Measurements from ENCODE around the gene PRR19.

PRR19 gene

DNA sequence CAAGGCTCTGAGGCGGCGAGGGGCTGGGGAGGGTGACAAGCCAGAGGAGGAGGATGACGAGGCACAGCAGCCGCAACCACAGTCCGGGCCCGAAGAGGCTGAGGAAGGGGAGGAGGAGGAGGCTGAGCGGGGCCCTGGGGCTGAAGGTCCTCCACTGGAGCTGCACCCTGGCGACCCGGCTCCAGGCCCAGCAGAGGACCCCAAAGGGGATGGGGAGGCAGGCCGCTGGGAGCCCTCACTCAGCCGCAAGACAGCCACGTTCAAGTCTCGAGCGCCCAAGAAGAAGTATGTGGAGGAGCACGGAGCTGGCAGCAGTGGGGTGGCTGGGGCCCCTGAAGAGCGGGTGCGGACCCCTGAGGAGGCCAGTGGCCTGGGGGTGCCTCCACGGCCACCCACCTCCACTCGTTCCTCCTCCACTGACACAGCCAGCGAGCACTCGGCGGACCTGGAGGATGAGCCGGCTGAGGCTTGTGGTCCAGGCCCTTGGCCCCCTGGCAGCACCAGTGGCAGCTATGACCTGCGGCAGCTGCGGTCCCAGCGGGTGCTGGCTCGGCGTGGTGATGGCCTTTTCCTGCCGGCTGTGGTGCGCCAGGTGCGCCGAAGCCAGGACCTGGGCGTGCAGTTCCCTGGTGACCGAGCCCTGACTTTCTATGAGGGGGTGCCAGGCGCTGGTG, 29.9 kb upstream of the PRR19 start:
- Histone ChIP-seq H3K23ac (ENCODE audit: low read length in 2 of 2) (no peak overlapping the region), H3K14ac (ENCODE audit: low read length in 2 of 2) (no peak overlapping the region), H3K4me3 (ENCODE audit: insufficient read depth in 1 of 2, low read depth in 1 of 2, low read length in 2 of 2) (no peak overlapping the region), H4K91ac (ENCODE audit: low read length) (no peak overlapping the region), H3K4me1 (ENCODE audit: control insufficient read depth, insufficient read depth, low read depth, low read length) (peaks cover 61% of the 10 kb centered on the region), H3K9ac (ENCODE audit: low read length) (peak overlapping the region; percentile 98), H3K18ac (ENCODE audit: low read depth in 1 of 2, low read length in 2 of 2) (no peak overlapping the region), H2BK120ac (ENCODE audit: low read depth, low read length) (no peak overlapping the region), H2AK5ac (ENCODE audit: low read length, severe bottlenecking) (peak overlapping the region; percentile 94), H2BK15ac (ENCODE audit: low read depth, poor library complexity, severe bottlenecking) (peak overlapping the region; percentile 23), H3K36me3 (ENCODE audit: control insufficient read depth in 1 of 2, insufficient read depth in 2 of 2, low read depth in 1 of 2, low read length in 2 of 2) (peaks cover 49 to 51% of the 10 kb centered on the region in 2 experiments), H3K27ac (ENCODE audit: low read length, poor library complexity, severe bottlenecking) (peak overlapping the region; percentile 97), H2BK12ac (ENCODE audit: low read length in 2 of 2) (peak overlapping the region in 1 of 2 experiments; percentile 21), H2BK5ac (ENCODE audit: low read depth, low read length, poor library complexity, severe bottlenecking) (no peak overlapping the region), H4K8ac (ENCODE audit: low read length) (no peak overlapping the region), H3K79me1 (replicated peaks; ENCODE audit: low read length, poor library complexity, severe bottlenecking) (peaks cover 2% of the 10 kb centered on the region), H3K9me3 (ENCODE audit: control insufficient read depth, low read length) (no peaks in the 10 kb centered on the region), H3K27me3 (ENCODE audit: control insufficient read depth in 1 of 2, insufficient read depth in 1 of 2, low read length in 2 of 2) (no peaks in the 10 kb centered on the region), H3K4ac (ENCODE audit: low read depth in 1 of 2, low read length in 2 of 2) (no peak overlapping the region), H2AFZ (ENCODE audit: low read depth, low read length) (no peak overlapping the region), H3K4me2 (ENCODE audit: low read length, poor library complexity, severe bottlenecking) (no peak overlapping the region)
- WGBS: 95% methylated on average over 34 of the region's 35 CpGs
- DNase-seq: no peak

GRCh38 chr19:42272535-42272897, 29.4 kb upstream of the PRR19 start:
- Histone ChIP-seq H2BK12ac (ENCODE audit: low read length in 2 of 2) (no peak overlapping the region), H2AK5ac (ENCODE audit: low read length, severe bottlenecking) (no peak overlapping the region), H3K27ac (ENCODE audit: low read length, poor library complexity, severe bottlenecking) (no peak overlapping the region), H2BK5ac (ENCODE audit: low read depth, low read length, poor library complexity, severe bottlenecking) (no peak overlapping the region), H3K27me3 (ENCODE audit: control insufficient read depth in 1 of 2, insufficient read depth in 1 of 2, low read length in 2 of 2) (no peaks in the 10 kb centered on the region), H3K4ac (ENCODE audit: low read depth in 1 of 2, low read length in 2 of 2) (no peak overlapping the region), H3K4me3 (ENCODE audit: insufficient read depth in 1 of 2, low read depth in 1 of 2, low read length in 2 of 2) (no peak overlapping the region), H2BK120ac (ENCODE audit: low read depth, low read length) (no peak overlapping the region), H3K36me3 (ENCODE audit: control insufficient read depth in 1 of 2, insufficient read depth in 2 of 2, low read depth in 1 of 2, low read length in 2 of 2) (peaks cover 52% of the 10 kb centered on the region in 2 experiments), H4K91ac (ENCODE audit: low read length) (no peak overlapping the region), H3K4me2 (ENCODE audit: low read length, poor library complexity, severe bottlenecking) (no peak overlapping the region), H2BK15ac (ENCODE audit: low read depth, poor library complexity, severe bottlenecking) (no peak overlapping the region), H3K14ac (ENCODE audit: low read length in 2 of 2) (no peak overlapping the region), H3K4me1 (ENCODE audit: control insufficient read depth, insufficient read depth, low read depth, low read length) (peaks cover 65% of the 10 kb centered on the region), H3K79me1 (replicated peaks; ENCODE audit: low read length, poor library complexity, severe bottlenecking) (peaks cover 2% of the 10 kb centered on the region), H4K8ac (ENCODE audit: low read length) (no peak overlapping the region), H3K23ac (ENCODE audit: low read length in 2 of 2) (no peak overlapping the region), H2AFZ (ENCODE audit: low read depth, low read length) (no peak overlapping the region), H3K9ac (ENCODE audit: low read length) (no peak overlapping the region), H3K9me3 (ENCODE audit: control insufficient read depth, low read length) (no peaks in the 10 kb centered on the region), H3K18ac (ENCODE audit: low read depth in 1 of 2, low read length in 2 of 2) (no peak overlapping the region)
- 94% methylated on average over 9 of the region's 9 CpGs for WGBS
- no peak for DNase-seq

DNA sequence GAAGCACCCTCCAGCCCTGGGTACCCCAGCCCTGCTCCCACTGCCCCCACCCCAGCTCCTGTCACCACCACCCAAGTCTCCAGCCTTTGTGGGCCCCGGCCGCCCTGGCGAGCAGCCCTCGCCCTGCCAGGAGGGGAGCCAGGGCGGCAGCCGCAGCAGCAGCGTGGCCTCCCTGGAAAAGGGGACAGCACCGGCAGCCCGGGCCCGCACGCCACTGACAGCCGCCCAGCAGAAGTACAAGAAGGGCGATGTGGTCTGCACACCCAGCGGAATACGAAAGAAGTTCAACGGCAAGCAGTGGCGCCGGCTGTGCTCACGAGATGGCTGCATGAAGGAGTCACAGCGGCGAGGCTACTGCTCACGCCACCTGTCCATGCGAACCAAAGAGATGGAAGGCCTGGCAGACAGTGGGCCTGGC, 28.9 kb upstream of the PRR19 start:
- no peaks in the 10 kb centered on the region for H3K27me3 ChIP-seq (ENCODE audit: control insufficient read depth in 1 of 2, insufficient read depth in 1 of 2, low read length in 2 of 2)
- no peak overlapping the region for H4K91ac ChIP-seq (ENCODE audit: low read length)
- DNase-seq: no peak
- peaks cover 65% of the 10 kb centered on the region for H3K4me1 ChIP-seq (ENCODE audit: control insufficient read depth, insufficient read depth, low read depth, low read length)
- WGBS: 95% methylated on average over 23 of the region's 23 CpGs
- H3K4ac ChIP-seq (ENCODE audit: low read depth in 1 of 2, low read length in 2 of 2): no peak overlapping the region
- peaks cover 52 to 55% of the 10 kb centered on the region in 2 experiments for H3K36me3 ChIP-seq (ENCODE audit: control insufficient read depth in 1 of 2, insufficient read depth in 2 of 2, low read depth in 1 of 2, low read length in 2 of 2)
- H3K23ac ChIP-seq (ENCODE audit: low read length in 2 of 2): no peak overlapping the region
- H2BK12ac ChIP-seq (ENCODE audit: low read length in 2 of 2): no peak overlapping the region
- H2BK5ac ChIP-seq (ENCODE audit: low read depth, low read length, poor library complexity, severe bottlenecking): no peak overlapping the region
- H3K79me1 ChIP-seq (replicated peaks; ENCODE audit: low read length, poor library complexity, severe bottlenecking): peaks cover 2% of the 10 kb centered on the region
- no peak overlapping the region for H2BK15ac ChIP-seq (ENCODE audit: low read depth, poor library complexity, severe bottlenecking)
- no peak overlapping the region for H2AK5ac ChIP-seq (ENCODE audit: low read length, severe bottlenecking)
- H3K4me2 ChIP-seq (ENCODE audit: low read length, poor library complexity, severe bottlenecking): no peak overlapping the region
- no peak overlapping the region for H2BK120ac ChIP-seq (ENCODE audit: low read depth, low read length)
- no peak overlapping the region for H3K18ac ChIP-seq (ENCODE audit: low read depth in 1 of 2, low read length in 2 of 2)
- no peak overlapping the region for H3K27ac ChIP-seq (ENCODE audit: low read length, poor library complexity, severe bottlenecking)
- no peaks in the 10 kb centered on the region for H3K9me3 ChIP-seq (ENCODE audit: control insufficient read depth, low read length)
- H3K9ac ChIP-seq (ENCODE audit: low read length): no peak overlapping the region
- H3K14ac ChIP-seq (ENCODE audit: low read length in 2 of 2): no peak overlapping the region
- H2AFZ ChIP-seq (ENCODE audit: low read depth, low read length): no peak overlapping the region
- no peak overlapping the region for H3K4me3 ChIP-seq (ENCODE audit: insufficient read depth in 1 of 2, low read depth in 1 of 2, low read length in 2 of 2)
- no peak overlapping the region for H4K8ac ChIP-seq (ENCODE audit: low read length)

DNA sequence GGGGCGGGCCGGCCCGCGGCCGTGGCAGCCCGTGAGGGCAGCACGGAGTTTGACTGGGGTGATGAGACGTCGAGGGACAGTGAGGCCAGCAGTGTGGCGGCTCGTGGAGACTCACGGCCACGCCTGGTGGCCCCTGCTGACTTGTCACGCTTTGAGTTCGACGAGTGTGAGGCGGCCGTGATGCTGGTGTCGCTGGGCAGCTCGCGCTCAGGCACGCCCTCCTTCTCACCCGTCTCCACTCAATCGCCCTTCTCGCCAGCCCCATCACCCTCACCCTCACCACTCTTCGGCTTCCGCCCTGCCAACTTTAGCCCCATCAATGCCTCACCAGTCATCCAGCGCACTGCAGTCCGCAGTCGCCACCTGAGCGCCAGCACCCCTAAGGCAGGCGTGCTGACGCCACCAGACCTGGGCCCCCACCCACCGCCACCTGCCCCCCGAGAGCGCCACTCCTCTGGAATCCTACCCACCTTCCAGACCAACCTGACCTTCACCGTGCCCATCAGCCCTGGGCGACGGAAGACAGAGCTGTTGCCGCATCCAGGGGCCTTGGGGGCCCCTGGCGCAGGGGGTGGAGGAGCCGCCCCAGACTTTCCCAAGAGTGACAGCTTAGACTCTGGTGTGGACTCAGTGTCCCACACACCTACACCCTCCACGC, 28.4 kb upstream of the PRR19 start:
- Histone ChIP-seq H3K14ac (ENCODE audit: low read length in 2 of 2) (no peak overlapping the region), H2AK5ac (ENCODE audit: low read length, severe bottlenecking) (no peak overlapping the region), H3K4me2 (ENCODE audit: low read length, poor library complexity, severe bottlenecking) (no peak overlapping the region), H4K91ac (ENCODE audit: low read length) (no peak overlapping the region), H2BK12ac (ENCODE audit: low read length in 2 of 2) (no peak overlapping the region), H3K9ac (ENCODE audit: low read length) (no peak overlapping the region), H3K9me3 (ENCODE audit: control insufficient read depth, low read length) (no peaks in the 10 kb centered on the region), H3K4me3 (ENCODE audit: insufficient read depth in 1 of 2, low read depth in 1 of 2, low read length in 2 of 2) (no peak overlapping the region), H3K27ac (ENCODE audit: low read length, poor library complexity, severe bottlenecking) (no peak overlapping the region), H2BK15ac (ENCODE audit: low read depth, poor library complexity, severe bottlenecking) (no peak overlapping the region), H3K79me1 (replicated peaks; ENCODE audit: low read length, poor library complexity, severe bottlenecking) (peaks cover 2% of the 10 kb centered on the region), H2BK5ac (ENCODE audit: low read depth, low read length, poor library complexity, severe bottlenecking) (no peak overlapping the region), H3K18ac (ENCODE audit: low read depth in 1 of 2, low read length in 2 of 2) (no peak overlapping the region), H3K4ac (ENCODE audit: low read depth in 1 of 2, low read length in 2 of 2) (no peak overlapping the region), H3K23ac (ENCODE audit: low read length in 2 of 2) (no peak overlapping the region), H3K4me1 (ENCODE audit: control insufficient read depth, insufficient read depth, low read depth, low read length) (peaks cover 71% of the 10 kb centered on the region), H3K36me3 (ENCODE audit: control insufficient read depth in 1 of 2, insufficient read depth in 2 of 2, low read depth in 1 of 2, low read length in 2 of 2) (peaks cover 55% of the 10 kb centered on the region in 2 experiments), H4K8ac (ENCODE audit: low read length) (no peak overlapping the region), H2AFZ (ENCODE audit: low read depth, low read length) (no peak overlapping the region), H3K27me3 (ENCODE audit: control insufficient read depth in 1 of 2, insufficient read depth in 1 of 2, low read length in 2 of 2) (no peaks in the 10 kb centered on the region), H2BK120ac (ENCODE audit: low read depth, low read length) (no peak overlapping the region)
- DNase-seq: no peak
- WGBS: 97% methylated on average over 43 of the region's 43 CpGs
